KMS-11 (cell line): ENCODE measurements around the gene UQCC2.

Experiments used
- H2AFZ ChIP-seq: fragments of 200-600 bp; sonication (generic); 2 replicates; pipeline ENCODE4 v1.6.1; 2016; ENCODE audit warnings: antibody characterized with exemption, mixed run types, low read depth
- H3K27ac ChIP-seq: fragments of 200-600 bp; sonication (generic); 2 replicates; pipeline ENCODE4 v1.6.1; 2016; ENCODE audit warnings: mild to moderate bottlenecking, mixed run types
- H3K27me3 ChIP-seq: fragments of 200-600 bp; sonication (generic); 2 replicates; pipeline ENCODE4 v1.6.1; 2017; ENCODE audit warnings: mild to moderate bottlenecking, low read depth, mixed run types, moderate library complexity; ENCODE audit not compliant: insufficient read depth
- H3K36me3 ChIP-seq: fragments of 200-600 bp; sonication (generic); 2 replicates; pipeline ENCODE4 v1.6.1; 2017; ENCODE audit warnings: mild to moderate bottlenecking, mixed run types; ENCODE audit not compliant: insufficient read depth
- H3K4me1 ChIP-seq: fragments of 200-600 bp; sonication (generic); 2 replicates; pipeline ENCODE4 v1.6.1; 2016; ENCODE audit warnings: mild to moderate bottlenecking, low read depth, mixed run types; ENCODE audit not compliant: poor library complexity, severe bottlenecking
- H3K4me2 ChIP-seq: fragments of 200-600 bp; sonication (generic); 2 replicates; pipeline ENCODE4 v1.7.0; 2016; ENCODE audit warnings: mild to moderate bottlenecking, mixed run types
- H3K4me3 ChIP-seq: fragments of 200-600 bp; sonication (generic); IDR thresholded peaks from 2 replicates; pipeline ENCODE4 v1.6.1; 2017; ENCODE audit warnings: low read depth, low read length, mixed read lengths; ENCODE audit not compliant: insufficient read depth
- H3K79me2 ChIP-seq: fragments of 200-600 bp; sonication (generic); 2 replicates; pipeline ENCODE4 v1.6.1; 2016; ENCODE audit warnings: low read depth, mixed run types; ENCODE audit not compliant: insufficient read depth
- H3K9ac ChIP-seq: fragments of 200-600 bp; sonication (generic); 2 replicates; pipeline ENCODE4 v1.6.1; 2016; ENCODE audit warnings: mild to moderate bottlenecking, mixed run types
- H4K20me1 ChIP-seq: fragments of 200-600 bp; sonication (generic); 2 replicates; pipeline ENCODE4 v1.6.1; 2016; ENCODE audit warnings: mild to moderate bottlenecking, mixed run types; ENCODE audit not compliant: insufficient read depth
- CTCF ChIP-seq: fragments of 200-600 bp; sonication (generic); conservative IDR thresholded peaks from 2 replicates; pipeline ENCODE4 v1.6.1; 2017; ENCODE audit warnings: low read depth, mild to moderate bottlenecking, antibody characterized with exemption, low read length, moderate library complexity, mixed read lengths

Gene UQCC2

DNA sequence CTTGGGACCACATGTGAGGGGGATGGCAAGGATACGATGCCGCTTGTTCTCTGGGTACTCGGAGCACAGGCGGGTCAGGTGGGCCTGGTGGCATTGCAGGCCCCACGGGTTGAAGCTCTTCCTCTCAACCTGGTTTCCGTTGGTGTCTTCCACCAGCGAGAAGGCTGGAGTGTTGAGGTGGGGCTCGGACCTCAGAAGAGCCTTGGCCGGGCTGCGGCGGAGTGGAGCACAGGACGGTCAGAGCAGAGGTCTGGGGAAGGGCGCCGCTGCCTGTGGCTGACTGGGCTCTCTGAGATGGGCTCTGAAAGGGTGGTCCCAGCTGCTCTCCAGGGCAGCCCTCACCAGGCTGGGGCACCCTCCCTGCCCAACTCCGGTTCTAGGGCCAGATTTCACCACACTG lies 15.2 kb upstream of the UQCC2 start:
- Histone ChIP-seq H3K4me3 (no peak overlapping the region), H4K20me1 (no peaks in the 10 kb centered on the region), H3K27ac (no peak overlapping the region), H2AFZ (no peak overlapping the region), H3K36me3 (no peaks in the 10 kb centered on the region), H3K4me2 (no peak overlapping the region), H3K27me3 (peaks cover 79% of the 10 kb centered on the region), H3K79me2 (no peaks in the 10 kb centered on the region), H3K9ac (no peak overlapping the region), H3K4me1 (no peaks in the 10 kb centered on the region)
- TF ChIP-seq CTCF, result no peak

DNA sequence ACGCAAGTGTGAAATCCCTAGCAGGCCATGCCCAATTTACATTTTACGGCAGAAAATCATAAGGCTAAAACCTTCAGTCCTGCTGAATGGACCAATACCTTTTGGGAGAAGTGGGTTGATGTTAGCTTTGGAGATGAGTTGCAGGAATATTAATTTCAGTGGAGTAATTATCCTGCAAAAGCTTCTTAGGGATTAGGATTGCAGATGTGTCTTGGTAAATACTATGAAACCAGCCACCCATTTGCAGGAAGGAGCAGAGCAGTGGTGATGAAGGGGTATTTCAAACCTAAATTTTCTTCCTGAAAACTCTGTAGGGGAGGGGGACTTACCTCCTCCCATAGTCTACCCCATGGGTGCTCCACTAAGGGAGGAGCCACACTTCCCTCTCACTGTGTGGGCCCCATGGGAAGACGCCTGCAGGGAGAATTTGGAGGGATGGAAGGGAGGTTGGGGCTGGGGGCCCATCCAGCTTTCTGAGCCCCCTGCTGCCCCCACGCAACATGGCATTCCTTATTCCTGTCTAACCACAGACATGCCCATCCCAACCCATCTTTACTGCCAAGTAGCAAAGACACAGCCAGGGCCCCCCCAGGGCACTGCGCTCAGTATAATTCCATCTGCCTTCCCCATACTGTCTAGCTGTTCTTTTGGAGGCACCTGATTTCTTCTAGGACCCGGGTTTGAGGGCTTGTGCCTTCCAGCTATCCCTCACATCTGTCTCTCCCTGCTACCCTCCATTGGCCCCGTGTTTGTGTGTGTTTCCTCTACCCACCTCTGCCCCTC lies 14.6 kb upstream of the UQCC2 start:
- peaks cover 84% of the 10 kb centered on the region for H3K27me3 ChIP-seq

DNA sequence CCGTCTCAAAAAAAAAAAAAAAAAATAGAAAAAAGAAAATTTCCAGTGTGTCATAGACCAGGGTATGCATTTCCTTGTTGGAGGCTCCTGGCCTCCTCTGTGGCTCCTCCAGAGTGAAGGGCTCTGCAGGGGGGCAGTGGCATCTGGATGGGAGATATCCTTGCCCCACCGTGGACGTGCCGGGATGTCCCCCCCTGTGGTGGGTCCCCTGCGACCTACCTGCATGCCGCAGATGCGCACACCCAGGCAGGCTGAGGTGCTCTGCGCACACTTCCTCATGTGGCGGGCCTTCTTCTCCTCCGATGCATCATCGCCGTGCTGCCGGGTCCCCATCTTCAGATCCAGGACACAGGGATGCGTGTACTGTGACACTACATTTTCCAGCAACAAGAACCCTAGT lies 13.7 kb upstream of the UQCC2 start:
- TF ChIP-seq CTCF, result no peak
- Histone ChIP-seq H3K79me2 (no peaks in the 10 kb centered on the region), H3K4me3 (no peak overlapping the region), H3K27ac (no peak overlapping the region), H2AFZ (no peak overlapping the region), H3K4me2 (no peak overlapping the region), H3K4me1 (no peaks in the 10 kb centered on the region), H3K27me3 (peaks cover 91% of the 10 kb centered on the region), H4K20me1 (no peaks in the 10 kb centered on the region), H3K9ac (no peak overlapping the region), H3K36me3 (no peaks in the 10 kb centered on the region)

More for the DNA sequence above, 14.6 kb upstream of the UQCC2 start:
- Histone ChIP-seq H3K4me2 (no peak overlapping the region), H3K36me3 (no peaks in the 10 kb centered on the region), H3K4me1 (no peaks in the 10 kb centered on the region), H3K79me2 (no peaks in the 10 kb centered on the region), H3K27ac (no peak overlapping the region), H4K20me1 (no peaks in the 10 kb centered on the region), H3K4me3 (no peak overlapping the region), H2AFZ (no peak overlapping the region), H3K9ac (no peak overlapping the region)
- TF ChIP-seq CTCF, result no peak

DNA sequence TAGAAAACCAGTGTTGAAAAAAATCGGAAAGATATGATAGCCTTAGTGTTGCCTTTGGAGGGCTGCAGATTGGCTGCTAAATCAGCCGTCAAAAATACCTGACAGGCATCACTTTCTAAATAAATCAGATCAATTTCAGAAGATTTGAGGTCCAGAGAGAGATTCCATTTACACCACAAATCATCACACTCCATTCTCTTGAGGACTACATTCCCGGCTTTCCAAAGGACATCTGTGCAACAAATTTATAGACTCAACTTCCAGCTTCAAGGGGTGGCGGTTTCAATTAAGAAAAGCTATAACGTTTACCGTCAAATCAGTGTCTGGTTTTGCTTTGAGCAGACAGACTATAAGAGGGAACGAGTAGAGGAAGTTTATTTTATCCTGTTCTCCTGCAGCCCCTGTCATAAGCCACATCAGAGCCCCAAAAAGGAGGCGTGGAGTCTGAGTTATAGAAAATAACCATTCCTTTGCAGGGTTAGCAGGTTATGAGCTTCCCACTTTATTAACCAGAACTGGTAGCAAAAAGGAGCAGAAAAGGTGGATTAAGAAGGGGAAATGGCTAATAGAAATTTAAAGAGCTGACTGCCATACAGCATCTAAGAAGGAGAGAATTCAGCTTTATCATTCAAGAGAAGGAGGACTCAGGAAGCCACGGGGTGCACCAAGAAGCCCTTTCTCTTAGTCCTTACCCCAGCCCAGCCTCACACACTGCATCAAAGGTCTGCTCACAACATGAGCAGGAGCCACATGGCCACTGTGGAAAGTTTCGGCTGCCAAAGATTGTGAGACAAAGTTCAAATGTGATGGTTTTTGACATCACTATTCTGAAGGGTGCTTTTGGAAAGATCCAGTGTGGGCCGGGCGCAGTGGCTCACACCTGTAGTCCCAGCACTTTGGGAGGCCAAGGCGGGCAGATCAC lies 12.9 kb upstream of the UQCC2 start:
- Histone ChIP-seq H3K27me3 (peaks cover 85% of the 10 kb centered on the region), H3K4me2 (no peak overlapping the region), H3K79me2 (no peaks in the 10 kb centered on the region), H3K4me1 (no peaks in the 10 kb centered on the region), H3K4me3 (no peak overlapping the region), H3K27ac (no peak overlapping the region), H2AFZ (no peak overlapping the region), H3K9ac (no peak overlapping the region), H4K20me1 (no peaks in the 10 kb centered on the region), H3K36me3 (no peaks in the 10 kb centered on the region)
- no peak for TF ChIP-seq CTCF
